HG03039 (cell line): ENCODE results near the gene ADPRHL1.
"Not testable (repeated sequence)": the region's sequence is repeated elsewhere in the genome, so short reads cannot be mapped to it uniquely, and the experiment has no call there.

Source experiments
- ATAC-seq: cut with Tn5 transposase; IDR thresholded peaks from one replicate; pipeline ENCODE4 v1.9.1; 2021; ENCODE audit warnings: mild to moderate bottlenecking, moderate library complexity; ENCODE audit not compliant: unreplicated experiment

The ADPRHL1 gene

GRCh38 chr13:113456116-113456702, 2.9 kb upstream of the ADPRHL1 start:
- ATAC-seq = no peak

- no peak for ATAC-seq
Observed at GRCh38 chr13:113455384-113455783, 2.1 kb upstream of the ADPRHL1 start.

- no peak for ATAC-seq
Observed at GRCh38 chr13:113454936-113455335, 1.6 kb upstream of the ADPRHL1 start.

DNA sequence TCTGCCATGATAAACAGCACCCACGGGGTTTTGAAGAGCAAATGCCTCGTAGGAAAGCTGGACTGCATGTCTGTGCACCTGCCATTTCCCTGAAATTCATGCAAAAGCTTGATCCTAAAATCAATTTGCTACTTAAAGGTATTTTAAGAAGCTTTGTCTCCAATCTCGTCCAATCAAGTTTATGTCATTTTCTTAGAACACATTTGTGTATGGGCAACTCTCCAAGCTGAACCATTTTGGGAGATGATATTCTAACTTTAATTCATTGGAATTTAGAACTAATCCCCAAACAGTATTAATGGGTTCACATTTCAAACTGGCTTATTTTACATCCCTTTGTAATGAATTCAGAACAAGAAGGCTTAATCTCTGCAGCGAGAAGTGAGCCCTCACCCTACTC, 822 bp downstream of the ADPRHL1 start:
- ATAC-seq = no peak

GRCh38 chr13:113451951-113452421, 1.3 kb downstream of the ADPRHL1 start:
- ATAC-seq = no peak

DNA sequence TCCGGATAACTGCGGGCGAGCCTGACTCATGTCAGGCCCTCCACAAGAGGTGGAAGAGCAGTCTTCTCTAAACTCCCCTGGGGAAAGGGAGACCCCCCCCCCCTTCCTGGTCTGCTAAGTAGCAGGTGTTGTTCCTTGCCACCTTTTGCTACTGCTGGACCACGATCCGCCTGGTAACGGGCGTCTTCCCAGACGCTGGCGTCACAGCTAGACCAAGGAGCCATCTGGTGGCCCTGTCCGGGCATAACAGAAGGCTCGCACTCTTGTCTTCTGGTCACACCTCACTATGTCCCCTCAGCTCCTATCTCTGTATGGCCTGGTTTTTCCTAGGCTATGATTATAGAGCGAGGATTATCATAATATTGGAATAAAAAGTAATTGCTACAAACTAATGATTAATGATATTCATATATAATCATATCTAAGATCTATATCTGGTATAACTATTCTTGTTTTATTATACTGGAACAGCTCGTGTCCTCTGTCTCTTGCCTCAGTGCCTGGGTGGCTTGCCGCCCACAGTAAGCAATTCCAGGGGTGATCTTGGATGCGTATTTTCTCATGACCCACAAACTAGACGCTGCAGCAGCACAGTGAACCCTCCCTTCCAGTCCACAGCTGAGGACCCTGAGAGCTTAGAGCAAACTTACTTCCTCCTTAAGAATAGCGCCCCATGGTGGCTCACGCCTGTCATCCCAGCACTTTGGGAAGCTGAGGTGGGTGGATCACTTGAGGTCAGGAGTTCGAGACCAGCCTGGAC, 2.2 kb downstream of the ADPRHL1 start:
- not testable (repeated sequence) for ATAC-seq

DNA sequence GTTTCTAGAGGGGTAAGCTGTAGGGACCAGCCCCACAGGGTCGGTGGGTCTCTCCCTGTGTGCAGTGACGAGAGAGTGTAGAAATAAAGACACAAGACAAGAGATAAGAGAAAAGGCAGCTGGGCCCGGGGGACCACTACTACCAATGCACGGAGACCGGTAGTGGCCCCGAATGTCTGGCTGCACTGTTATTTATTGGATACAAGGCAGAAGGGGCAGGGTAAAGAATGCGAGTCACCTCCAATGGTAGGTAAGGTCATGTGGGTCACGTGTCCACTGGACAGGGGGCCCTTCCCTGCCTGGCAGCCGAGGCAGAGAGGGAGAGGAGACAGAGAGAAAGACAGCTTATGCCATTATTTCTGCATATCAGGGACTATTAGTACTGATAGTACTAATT, 2.9 kb downstream of the ADPRHL1 start:
- ATAC-seq = not testable (repeated sequence)

DNA sequence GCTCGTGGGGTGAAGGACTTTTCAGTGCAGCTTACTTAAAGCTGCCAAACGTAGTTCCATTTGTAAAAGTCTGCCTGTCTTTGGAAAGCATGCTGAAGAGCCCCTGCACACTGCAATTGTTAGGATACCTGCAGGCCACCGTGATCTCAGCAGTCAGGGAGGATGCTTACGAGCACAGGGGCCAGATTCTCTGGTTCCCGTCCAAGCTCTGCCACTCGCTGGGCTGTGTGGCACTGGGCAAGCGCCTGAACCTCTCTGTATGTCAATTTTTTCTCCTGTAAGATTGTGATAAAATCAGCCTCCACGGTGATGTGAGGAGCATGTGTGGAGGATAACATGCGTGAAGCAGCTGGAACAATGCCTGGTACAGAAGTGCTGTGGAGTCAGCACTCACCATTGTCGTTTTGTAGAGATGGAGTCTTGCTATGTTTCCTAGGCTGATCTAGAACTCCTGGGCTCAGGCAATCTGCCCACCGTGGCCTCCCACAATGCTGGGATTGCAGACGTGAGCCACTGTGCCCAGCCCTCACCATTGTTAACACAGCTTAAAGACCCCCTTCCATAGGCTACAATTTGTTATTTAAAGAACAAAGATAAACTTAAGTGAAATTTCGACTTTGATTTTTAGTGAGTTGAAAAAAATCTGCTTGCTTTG, 3.5 kb downstream of the ADPRHL1 start:
- ATAC-seq = no peak

- no peak for ATAC-seq
Observed at GRCh38 chr13:113448885-113449692, 4.2 kb downstream of the ADPRHL1 start.

DNA sequence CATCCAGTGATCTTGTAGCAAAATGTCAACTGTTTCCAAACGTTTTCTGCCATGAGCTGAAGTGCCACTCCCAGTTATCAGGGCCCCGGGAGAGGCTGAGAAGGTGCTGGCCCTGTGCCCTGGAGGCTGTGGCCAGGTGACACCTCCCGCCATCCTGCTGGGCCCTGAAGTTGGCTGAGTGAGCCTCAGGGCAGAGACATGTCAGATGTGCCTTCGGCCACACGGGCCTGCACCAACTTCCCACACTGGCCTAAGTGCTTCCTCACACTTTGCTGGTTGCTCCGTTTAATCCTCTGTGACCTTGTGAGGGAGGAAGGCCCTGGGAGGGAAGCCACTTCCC, 4.8 kb downstream of the ADPRHL1 start:
- ATAC-seq = no peak

- ATAC-seq = no peak
Observed at GRCh38 chr13:113447596-113447995, 5.7 kb downstream of the ADPRHL1 start.

DNA sequence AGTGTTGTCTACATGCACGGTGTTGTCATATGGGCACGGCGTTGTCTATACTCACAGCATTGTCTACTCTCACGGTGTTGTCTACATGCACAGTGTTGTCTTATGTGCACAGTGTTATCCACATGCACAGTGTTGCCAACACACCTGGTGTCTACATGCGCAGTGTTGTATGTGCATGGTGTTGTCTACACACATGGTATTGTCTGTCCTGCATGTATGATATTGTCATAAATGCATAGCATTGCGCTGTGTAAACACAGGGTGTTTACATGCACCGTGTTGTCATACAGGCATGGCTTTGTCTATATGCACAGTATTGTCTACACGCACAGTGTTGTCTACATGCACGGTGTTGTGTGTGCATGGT, 6.8 kb downstream of the ADPRHL1 start:
- no peak for ATAC-seq

DNA sequence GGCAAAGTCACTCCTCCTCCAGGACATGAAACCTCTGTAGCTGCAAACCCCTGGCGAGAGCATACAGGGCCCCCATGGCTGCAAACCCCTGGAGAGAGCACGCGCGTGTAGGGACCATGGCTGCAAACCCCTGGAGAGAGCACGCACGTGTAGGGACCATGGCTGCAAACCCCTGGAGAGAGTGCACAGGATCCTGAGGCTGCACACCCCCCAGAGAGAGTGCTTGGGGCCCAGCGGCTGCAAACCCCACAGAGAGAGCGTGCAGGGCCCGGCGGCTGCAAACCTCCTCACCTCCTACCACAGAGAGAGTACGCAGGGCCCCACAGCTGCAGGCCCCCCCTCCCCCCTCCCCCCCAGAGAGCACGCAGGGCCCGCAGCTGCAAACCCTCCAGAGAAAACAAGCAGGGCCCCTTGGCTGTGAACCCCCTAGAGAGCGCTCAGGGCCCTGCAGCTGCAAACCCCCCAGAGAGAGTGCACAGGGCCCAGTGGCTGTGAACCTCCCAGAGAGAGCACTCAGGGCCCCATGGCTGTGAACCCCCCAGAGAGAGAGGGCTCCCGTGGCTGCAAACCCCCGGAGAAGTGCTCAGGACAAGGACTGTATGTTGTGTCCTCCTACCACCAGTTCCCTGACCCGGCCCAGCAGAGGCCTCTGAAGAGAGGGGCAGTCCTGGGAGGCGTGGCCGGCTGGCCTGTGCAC, 7.3 kb downstream of the ADPRHL1 start:
- ATAC-seq = no peak

- no peak for ATAC-seq
Observed at GRCh38 chr13:113443991-113444390, 9.3 kb downstream of the ADPRHL1 start.

DNA sequence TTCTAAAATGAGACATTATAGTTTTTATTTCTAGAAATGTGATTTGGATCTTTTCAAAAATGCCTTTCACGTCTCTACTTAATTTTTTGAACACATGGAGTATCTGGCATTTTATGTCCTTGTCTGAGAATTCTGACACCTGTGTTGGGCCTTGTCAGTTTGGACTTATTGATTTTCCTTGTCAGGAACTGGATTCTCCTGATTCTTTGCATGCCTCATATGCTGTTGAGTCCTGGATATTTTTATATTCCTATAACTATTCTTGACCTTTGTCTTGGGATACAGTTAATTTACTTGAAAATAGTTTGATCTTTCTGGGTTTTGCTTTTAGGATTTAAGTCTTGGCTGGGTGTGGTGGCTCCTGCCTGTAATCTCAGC, 10.3 kb downstream of the ADPRHL1 start:
- no peak for ATAC-seq

DNA sequence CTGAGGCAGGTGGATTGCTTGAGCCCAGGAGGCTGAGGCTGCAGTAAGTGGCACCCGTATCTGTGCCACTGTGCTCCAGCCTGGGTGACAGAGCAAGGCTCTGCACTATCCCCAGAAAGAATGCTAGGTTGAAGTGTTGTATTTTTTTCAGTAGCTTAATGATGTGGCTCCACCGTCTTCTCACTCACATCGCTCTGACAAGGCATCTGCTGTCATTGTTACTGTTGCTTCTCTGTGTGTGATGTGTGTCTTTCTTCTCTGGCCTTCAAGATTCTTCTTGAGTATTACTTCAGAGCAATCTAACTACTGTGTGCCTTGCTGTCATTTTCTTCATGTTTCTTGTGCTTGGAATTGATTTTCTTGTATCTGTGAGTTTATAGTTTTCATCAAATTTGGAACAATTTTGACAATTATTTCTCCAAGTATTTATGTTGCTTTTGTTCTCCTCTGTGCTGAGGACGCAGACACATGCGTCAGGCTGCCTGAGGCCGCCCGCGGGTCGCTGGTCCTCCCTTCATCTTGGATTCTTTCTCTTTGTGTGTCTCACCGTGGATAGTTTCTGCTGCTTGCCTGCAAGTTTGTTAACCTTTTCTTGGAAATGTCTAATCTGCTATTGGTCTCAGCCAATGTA, 10.8 kb downstream of the ADPRHL1 start:
- ATAC-seq = no peak

DNA sequence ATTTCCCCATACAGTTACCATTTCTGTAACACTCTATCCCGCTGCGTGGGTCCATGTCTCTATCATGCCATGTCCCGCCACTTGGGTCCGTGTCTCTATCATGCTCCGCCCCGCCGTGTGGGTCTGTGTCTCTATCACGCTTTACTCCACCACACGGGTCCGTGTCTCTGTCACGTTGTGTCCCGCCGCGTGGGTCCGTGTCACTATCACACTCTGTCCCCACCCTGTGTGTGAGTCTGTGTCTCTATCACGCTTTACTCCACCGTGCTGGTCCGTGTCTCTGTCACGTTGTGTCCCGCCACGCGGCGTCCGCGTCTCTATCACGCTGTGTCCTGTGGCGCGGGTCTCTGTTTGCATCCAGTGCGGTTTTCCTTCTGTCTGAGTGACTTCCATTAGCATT, 11.6 kb downstream of the ADPRHL1 start:
- no peak for ATAC-seq

DNA sequence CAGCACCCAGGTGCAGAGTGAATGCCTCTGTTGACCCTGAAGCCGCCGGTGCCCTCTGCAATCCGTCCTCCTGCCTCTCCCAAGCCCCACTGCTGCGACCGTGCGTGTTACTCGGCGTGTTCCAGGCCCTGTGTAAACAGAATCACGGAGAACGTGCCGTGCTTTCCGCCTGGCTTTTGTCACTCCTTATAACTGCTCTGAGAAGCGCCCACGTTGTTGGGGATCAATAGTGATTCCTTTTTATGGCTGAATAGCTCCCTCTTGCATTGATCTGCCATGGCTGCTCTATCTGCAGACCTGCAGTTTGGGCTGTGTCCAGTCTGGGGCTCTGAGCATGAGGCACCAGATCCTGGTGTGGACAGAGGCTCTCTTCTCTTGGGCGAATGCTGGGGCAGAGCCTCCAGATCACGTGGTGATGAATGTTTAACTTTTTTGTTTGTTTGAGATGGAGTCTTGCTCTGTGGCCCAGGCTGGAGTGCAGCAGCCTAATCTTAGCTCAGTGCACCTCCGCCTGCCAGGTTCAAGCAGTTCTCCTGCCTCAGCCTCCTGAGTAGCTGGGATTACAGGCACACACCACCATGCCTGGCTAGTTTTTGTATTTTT, 15.8 kb downstream of the ADPRHL1 start:
- no peak for ATAC-seq

GRCh38 chr13:113436866-113437265, 16.4 kb downstream of the ADPRHL1 start:
- not testable (repeated sequence) for ATAC-seq

DNA sequence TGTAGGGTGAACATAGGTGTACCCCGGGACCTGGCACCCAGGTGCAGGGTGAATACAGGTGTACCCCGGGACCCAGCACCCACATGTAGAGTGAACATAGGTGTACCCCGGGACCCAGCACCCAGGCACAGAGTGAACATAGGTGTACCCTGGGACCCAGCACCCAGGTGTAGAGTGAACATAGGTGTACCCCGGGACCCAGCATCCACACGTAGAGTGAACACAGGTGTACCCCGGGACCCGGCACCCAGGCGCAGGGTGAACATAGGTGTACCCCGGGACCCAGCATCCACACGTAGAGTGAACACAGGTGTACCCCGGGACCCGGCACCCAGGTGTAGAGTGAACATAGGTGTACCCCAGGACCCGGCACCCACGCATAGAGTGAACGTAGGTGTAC, 17.4 kb downstream of the ADPRHL1 start:
- ATAC-seq = not testable (repeated sequence)
